Right lobe of liver (tissue), 6 donors: Measurements from ENCODE around the gene HSD17B12. TPM values are rescaled to one million over a fixed set of nuclear protein-coding genes. Genes with fewer than 3 reads are reported as not detected.

Experiments
- ATAC-seq, 4 donors: fragments of 200-7000 bp; cut with Tn5 transposase; one replicate each; pipeline ENCODE4 v1.9.1; 2020; ENCODE audit warnings: mild to moderate bottlenecking in 4 of 4, moderate library complexity in 4 of 4
- DNase-seq, 3 donors: peaks; one replicate each; pipeline ENCODE4 v3.0.0-alpha.2; 2020
- H3K27ac ChIP-seq, 3 donors: fragments of 200-600 bp; one replicate each; pipeline ENCODE4 v1.8.0; 2022
- H3K27me3 ChIP-seq, 2 donors: fragments of 200-600 bp; one replicate each; pipeline ENCODE4 v1.8.0; 2022
- H3K36me3 ChIP-seq, 4 donors: fragments of 200-600 bp; sonication (generic) in 1 of 4; one replicate each; pipeline versions ENCODE4 v1.5.1 to v1.8.0; 2017 to 2022; ENCODE audit warnings: control low read depth in 1 of 4
- H3K4me1 ChIP-seq, 4 donors: fragments of 200-600 bp; sonication (generic) in 1 of 4; one replicate each; pipeline versions ENCODE4 v1.5.1 to v1.8.0; 2017 to 2022; ENCODE audit warnings: control low read depth in 1 of 4
- H3K4me3 ChIP-seq, 3 donors: fragments of 200-600 bp; one replicate each; pipeline ENCODE4 v1.8.0; 2022
- H3K9me3 ChIP-seq, 4 donors: fragments of 200-600 bp; sonication (generic) in 1 of 4; one replicate each; pipeline versions ENCODE4 v1.5.1 to v1.8.0; 2017 to 2022; ENCODE audit warnings: control low read depth in 1 of 4
- POLR2A ChIP-seq: fragments of 450-650 bp; IDR thresholded peaks from one replicate; pipeline ENCODE4 v1.6.1; 2017; ENCODE audit warnings: antibody characterized with exemption, mild to moderate bottlenecking
- WGBS: methylation state at CpG from one replicate; pipeline ENCODE4 v1.1.6; 2018; ENCODE audit warnings: low coverage, low lambda C conversion rate; ENCODE audit not compliant: insufficient coverage; ENCODE audit errors: missing lambda C conversion rate; 5-methylcytosine and 5-hydroxymethylcytosine counted together
- intact Hi-C, 2 donors: fragments of 100-400 bp; cut with DNase I; formaldehyde crosslinking; loops; one replicate each; pipeline versions ENCODE4 v1.11.2 to v1.14.1; 2022
- total RNA-seq, 6 experiments: library from RNA; depleted of rRNA in 2 of 6; stranded (reverse); fragments of >200 nt in 2 of 6; fragmentation: NEBNext Ultra II Directional in 3 of 6; extraction: Animal tissue kit (Norgen Biotek cat#: 25700) in 3 of 6; gene quantifications; one replicate each; pipeline versions ENCODE4 v1.1.0 to v1.2.4, GENCODE V29; 2016 to 2023
- TF ChIP-seq, protein P1 (sequence below), 4 donors: fragments of 200-600 bp in 3 of 4; fragments of 450-650 bp in 1 of 4; IDR thresholded peaks; one replicate each; pipeline versions ENCODE4 v1.5.1 to v1.8.0; 2016 to 2022; ENCODE audit warnings: antibody characterized with exemption in 4 of 4, mild to moderate bottlenecking in 2 of 4
- donor health status: DM: no; HTN: yes; CAD: no.
- donor health status: DM: no; HTN: no; CAD: no.
- donor health status: DM: no; HTN: no; CAD: no.
- donor health status: DM: no; HTN: yes; CAD: no.
- donor health status: DM: no; HTN: yes; CAD: no.

HSD17B12 gene
- total RNA-seq, 6 experiments from 2014 or later, result 68.3 to 107 (median 93.2) TPM

GRCh38 chr11:43685440-43685839 is 4.9 kb downstream of the HSD17B12 start:
- no peak for TF ChIP-seq POLR2A
- TF ChIP-seq, protein P1, sequence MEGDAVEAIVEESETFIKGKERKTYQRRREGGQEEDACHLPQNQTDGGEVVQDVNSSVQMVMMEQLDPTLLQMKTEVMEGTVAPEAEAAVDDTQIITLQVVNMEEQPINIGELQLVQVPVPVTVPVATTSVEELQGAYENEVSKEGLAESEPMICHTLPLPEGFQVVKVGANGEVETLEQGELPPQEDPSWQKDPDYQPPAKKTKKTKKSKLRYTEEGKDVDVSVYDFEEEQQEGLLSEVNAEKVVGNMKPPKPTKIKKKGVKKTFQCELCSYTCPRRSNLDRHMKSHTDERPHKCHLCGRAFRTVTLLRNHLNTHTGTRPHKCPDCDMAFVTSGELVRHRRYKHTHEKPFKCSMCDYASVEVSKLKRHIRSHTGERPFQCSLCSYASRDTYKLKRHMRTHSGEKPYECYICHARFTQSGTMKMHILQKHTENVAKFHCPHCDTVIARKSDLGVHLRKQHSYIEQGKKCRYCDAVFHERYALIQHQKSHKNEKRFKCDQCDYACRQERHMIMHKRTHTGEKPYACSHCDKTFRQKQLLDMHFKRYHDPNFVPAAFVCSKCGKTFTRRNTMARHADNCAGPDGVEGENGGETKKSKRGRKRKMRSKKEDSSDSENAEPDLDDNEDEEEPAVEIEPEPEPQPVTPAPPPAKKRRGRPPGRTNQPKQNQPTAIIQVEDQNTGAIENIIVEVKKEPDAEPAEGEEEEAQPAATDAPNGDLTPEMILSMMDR (IDR thresholded peaks at IDR 0.05), result no peak
- DNase-seq, result no peak
- no peak overlapping the region for H3K27ac ChIP-seq
- intact Hi-C loops, result no loop called here
- no peaks in the 10 kb centered on the region for H3K9me3 ChIP-seq
- no peaks in the 10 kb centered on the region for H3K27me3 ChIP-seq
- no peak overlapping the region for H3K4me3 ChIP-seq
- no peaks in the 10 kb centered on the region for H3K36me3 ChIP-seq
- WGBS, result 71% methylated on average over 4 of the region's 4 CpGs
- ATAC-seq, result no peak
- peaks cover 0 to 25% (median 8%) of the 10 kb centered on the region in 4 donors for H3K4me1 ChIP-seq

GRCh38 chr11:43686207-43686606 is 5.7 kb downstream of the HSD17B12 start:
- H3K36me3 ChIP-seq, result no peaks in the 10 kb centered on the region
- DNase-seq, result no peak
- TF ChIP-seq, protein P1 (IDR thresholded peaks at IDR 0.05), result no peak
- no peak for TF ChIP-seq POLR2A
- ATAC-seq, result no peak
- WGBS, result 71% methylated on average over 5 of the region's 5 CpGs
- intact Hi-C loops, result no loop called here
- no peak overlapping the region for H3K4me3 ChIP-seq
- H3K9me3 ChIP-seq, result no peaks in the 10 kb centered on the region
- no peak overlapping the region for H3K27ac ChIP-seq
- H3K27me3 ChIP-seq, result no peaks in the 10 kb centered on the region
- H3K4me1 ChIP-seq, result peaks cover 0 to 25% (median 8%) of the 10 kb centered on the region in 4 donors

DNA sequence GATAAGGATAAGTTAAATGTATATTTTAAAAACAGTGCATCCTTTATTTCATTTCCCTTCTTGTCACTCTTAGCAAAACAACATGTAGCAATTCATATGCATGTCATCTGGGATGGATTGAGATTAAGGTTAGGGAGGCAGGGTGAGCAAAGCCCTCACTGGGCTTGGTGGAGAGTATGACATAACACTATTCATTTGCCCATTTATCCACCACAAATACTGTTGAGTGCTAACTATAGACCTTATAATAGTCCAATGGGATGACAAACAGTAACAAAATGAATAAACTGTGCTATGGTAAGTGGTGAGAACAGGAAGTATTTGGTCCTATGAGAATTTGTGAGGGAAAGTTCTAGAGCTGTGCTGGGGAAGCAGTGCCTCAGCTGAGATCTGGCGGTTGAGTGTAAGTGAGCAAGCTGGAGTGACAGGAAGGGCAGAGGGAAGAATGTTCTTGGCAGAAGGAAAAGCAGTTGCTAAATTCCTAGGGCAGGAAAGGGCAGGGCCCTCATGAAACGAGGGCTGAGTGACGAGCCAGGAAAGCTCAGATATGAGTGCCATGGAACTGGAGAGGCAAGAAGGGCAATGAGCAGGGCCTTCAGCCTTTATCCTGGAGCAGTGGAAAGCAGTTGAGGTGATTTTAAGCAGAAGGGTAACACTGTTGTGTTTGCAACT is 6.7 kb downstream of the HSD17B12 start:
- Histone ChIP-seq H3K36me3 (no peaks in the 10 kb centered on the region), H3K4me1 (peaks cover 0 to 18% (median 4%) of the 10 kb centered on the region in 4 donors), H3K27ac (peak overlapping the region in 2 of 3 donors; percentile 12 to 39), H3K4me3 (no peak overlapping the region), H3K27me3 (no peaks in the 10 kb centered on the region), H3K9me3 (no peaks in the 10 kb centered on the region)
- ATAC-seq (peak; percentile 73 to 95 (median 91)), DNase-seq (peak; percentile 19 to 64 (median 53))
- intact Hi-C loops, result no loop called here
- TF ChIP-seq POLR2A, result no peak
- WGBS, result 22% methylated on average over 3 of the region's 3 CpGs

DNA sequence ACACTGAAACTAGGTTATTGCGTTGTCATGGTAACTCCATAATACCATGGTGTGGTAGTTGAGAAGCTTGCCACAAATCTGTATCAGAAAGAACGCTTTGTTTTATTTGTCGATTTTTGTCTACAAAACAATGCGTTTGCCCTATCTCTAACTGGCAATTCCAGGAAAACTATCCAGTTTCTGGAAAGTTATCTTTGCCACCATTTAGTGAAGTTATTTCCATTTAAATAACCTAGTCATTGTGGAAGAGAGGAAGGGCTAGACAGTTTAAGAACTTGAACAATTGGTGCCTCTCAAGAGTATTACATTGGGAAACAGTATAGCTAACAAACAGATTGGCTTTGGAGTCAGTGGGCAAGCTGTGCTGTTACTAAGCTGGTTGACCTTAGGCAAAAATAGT is 7.9 kb downstream of the HSD17B12 start:
- no peak for TF ChIP-seq POLR2A
- TF ChIP-seq, protein P1 (IDR thresholded peaks at IDR 0.05), result no peak
- ATAC-seq, result no peak
- no peak for DNase-seq
- WGBS, result 80% methylated on average over 2 of the region's 4 CpGs
- Histone ChIP-seq H3K9me3 (no peaks in the 10 kb centered on the region), H3K27me3 (no peaks in the 10 kb centered on the region), H3K4me1 (peaks cover 0 to 16% (median 2%) of the 10 kb centered on the region in 4 donors), H3K27ac (no peak overlapping the region), H3K4me3 (no peak overlapping the region), H3K36me3 (no peaks in the 10 kb centered on the region)
- intact Hi-C loops, result no loop called here

DNA sequence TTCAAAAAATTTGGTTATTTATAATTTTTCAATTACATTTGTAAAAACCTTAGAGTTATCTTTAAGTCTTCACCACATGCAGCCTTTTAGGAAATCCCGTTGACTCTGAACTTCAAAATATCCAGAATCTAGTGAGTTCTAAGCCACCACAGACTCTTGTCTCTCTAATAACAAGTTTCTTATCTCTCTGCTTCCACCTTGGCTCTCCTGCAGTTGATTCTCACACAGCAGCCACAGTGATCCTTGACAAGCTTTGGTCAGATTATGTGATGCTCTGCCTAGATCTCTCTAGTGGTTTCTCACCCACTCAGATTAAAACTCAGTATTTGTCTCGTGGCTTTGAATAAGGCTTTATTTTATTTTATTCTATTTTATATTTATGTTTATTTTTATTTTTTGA is 8.6 kb downstream of the HSD17B12 start:
- no peak for TF ChIP-seq POLR2A
- TF ChIP-seq, protein P1 (IDR thresholded peaks at IDR 0.05), result no peak
- Histone ChIP-seq H3K36me3 (no peaks in the 10 kb centered on the region), H3K4me1 (peaks cover 0 to 16% (median under 1%) of the 10 kb centered on the region in 4 donors), H3K27ac (no peak overlapping the region), H3K4me3 (no peak overlapping the region), H3K9me3 (no peaks in the 10 kb centered on the region), H3K27me3 (no peaks in the 10 kb centered on the region)
- ATAC-seq (no peak), DNase-seq (no peak)
- 78% methylated on average over 2 of the region's 2 CpGs for WGBS
- intact Hi-C loops, result no loop called here
